ENCODE data around the gene PADI1.

Gene PADI1

GRCh38 chr1:17244821-17245740, 40.2 kb downstream of the PADI1 start:
- no peak for DNase-seq

GRCh38 chr1:17245816-17246325, 40.9 kb downstream of the PADI1 start:
- DNase-seq: no peak

GRCh38 chr1:17246971-17247370, 42.0 kb downstream of the PADI1 start:
- no peak for DNase-seq

DNA sequence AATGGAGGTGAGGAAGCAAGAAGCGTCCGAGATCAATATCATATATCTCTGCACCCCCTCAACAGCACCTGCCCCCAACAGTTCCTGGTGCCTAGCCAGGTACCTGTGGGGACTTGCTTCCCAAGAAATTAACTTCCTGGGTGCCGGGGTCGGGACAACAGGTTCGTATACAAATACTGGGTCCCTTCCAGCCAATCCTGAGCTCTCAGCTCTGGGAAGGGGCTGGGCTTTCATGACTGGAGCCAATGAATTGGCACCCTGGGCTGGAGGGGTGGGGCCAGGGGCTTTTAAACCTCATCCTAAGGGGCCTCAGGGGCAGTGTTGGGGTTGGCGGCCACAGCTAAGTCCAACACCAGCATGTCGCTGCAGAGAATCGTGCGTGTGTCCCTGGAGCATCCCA, 43.9 kb downstream of the PADI1 start, which contains the start of gene PADI3:
TSS of gene PADI3 (plus strand) at position 318 of the 400 bp plus-strand sequence. CDS start at position 358, 40 bp downstream.
- no peak for DNase-seq

DNA sequence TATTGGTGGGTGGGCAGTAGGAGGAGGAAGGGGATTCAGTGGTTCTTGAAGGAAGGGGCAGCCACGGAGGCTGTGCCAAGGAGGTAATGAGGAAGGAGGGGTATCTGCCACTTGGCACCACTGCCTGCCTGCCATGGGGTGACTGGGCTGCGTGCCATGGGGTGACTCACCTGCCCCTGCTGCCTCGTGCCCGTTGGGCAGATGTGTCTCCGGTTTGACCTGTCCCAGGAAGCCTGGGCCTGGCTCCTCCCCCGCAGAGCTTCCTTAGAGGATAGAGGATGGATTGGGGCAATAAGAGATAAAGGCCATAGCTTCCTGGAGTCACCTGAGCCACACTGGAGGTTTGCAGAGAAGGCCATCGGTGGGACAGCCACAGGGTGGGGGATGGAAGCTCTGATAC, 45.7 kb downstream of the PADI1 start:
- no peak for DNase-seq

DNA sequence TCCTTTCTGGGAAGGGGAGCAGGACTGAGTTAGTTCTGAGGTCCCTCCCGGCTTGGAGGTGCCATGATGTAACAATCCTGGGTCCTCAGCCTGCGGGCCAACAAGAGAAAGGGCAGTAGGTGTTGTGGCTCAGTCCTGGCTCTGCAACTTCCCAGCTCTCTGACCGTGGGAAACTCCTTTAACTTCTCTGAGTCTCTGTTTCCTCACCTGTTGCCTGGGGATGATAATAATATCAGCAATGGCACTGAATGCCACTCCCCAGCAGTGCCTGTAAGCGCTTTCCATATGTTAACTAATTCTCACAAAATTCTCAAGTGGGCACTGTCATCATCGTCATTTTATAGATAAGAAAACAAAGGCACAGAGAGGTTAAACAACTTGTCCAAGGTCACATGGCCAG, 46.3 kb downstream of the PADI1 start:
- no peak for DNase-seq

DNA sequence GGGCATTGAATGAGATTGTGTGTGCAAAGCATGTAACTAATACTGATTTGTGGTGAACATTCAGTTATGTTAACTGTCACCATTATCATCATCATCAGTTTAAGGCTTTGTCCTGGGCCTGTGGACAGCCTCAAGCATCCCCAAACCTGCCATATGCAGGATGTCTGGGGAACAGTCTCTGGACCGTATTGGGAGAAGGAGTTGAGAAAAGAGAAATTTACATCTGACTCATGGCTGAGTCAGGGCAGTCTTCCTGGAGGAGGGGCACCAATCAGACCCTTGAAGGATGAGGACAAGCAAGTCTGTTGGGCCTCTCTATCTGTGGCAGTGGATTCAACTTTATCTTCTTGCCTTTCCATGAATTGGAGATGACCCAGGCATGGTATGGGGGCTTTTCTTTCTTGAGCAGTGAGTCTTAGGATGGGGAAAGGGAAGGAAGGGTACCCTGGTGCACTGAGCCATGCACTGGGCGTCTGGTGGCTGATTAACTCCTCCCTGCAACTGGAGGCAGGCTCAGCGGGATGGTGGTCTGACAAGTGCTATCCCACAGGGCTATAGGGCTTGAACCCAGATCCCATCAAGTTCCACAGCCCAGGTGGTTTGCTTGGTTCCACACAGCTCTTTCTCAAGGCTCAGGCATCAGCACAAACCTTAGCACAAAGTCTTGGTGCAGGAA, 46.9 kb downstream of the PADI1 start:
- no peak for DNase-seq

GRCh38 chr1:17255336-17255735, 50.4 kb downstream of the PADI1 start:
- DNase-seq: no peak

- DNase-seq: no peak
Observed at GRCh38 chr1:17258116-17258757, 53.3 kb downstream of the PADI1 start.

GRCh38 chr1:17258758-17259130, 53.8 kb downstream of the PADI1 start:
- DNase-seq: no peak

GRCh38 chr1:17259233-17259873, 54.4 kb downstream of the PADI1 start:
- DNase-seq: no peak

GRCh38 chr1:17260264-17260663, 55.3 kb downstream of the PADI1 start:
- DNase-seq: no peak

DNA sequence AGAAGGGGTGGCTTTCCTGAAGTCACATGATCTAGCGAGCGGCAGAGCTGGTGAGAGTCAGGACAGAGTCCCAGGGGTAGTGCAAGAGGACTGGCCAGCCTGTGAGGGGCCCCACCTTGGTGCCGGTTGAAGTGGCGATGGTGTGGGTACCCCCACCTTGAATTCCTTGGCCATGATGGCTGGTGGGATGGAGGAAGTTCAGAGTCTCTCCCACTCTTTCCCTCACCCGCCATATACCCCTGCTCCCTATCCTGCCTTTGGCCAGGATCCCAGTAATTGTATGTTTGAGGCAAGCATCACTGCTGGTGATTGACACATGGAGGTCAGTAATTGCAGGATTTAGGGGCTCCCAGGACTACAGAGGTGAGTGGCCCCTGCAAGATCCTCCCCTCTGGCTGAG, 55.8 kb downstream of the PADI1 start:
- no peak for DNase-seq

DNA sequence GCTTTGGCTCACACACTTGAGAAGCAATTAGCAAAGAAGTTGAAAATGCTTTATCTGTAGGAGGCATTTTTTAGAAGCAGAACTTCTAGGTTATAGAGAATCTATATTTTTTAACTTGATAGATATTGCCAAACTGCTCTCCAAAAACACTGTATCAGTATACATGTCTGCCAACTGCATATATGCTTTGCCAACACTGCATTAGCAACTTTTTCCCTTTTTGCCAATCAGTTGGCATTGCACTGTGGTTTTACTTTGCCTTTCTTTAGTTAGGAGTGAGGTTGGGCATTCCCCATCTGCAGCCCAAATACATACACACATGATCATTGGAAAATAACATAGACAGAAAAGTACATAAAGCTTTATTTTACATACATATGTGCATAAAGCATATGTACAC, 59.0 kb downstream of the PADI1 start:
- DNase-seq: no peak

- no peak for DNase-seq
Observed at GRCh38 chr1:17264470-17264869, 59.5 kb downstream of the PADI1 start.

DNA sequence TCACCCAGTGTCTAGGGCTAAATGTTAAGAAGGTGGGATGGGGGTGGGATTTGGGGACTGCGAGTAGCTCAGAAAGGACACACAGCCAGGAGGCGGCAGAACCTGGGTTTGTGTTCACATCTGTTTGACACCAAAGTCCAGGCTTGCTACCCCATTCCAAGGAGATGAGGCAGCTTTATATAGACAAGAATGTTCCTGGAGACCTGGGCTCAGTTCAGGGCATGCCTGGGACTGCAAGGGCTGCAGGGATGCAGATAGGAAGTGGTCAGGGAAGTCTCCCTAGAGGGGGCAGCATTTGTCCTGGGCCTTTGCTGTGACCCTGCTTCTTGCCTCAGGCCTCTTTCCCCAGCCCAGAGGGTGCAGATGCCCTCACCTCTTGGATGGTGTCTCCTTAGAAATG, 60.2 kb downstream of the PADI1 start:
- DNase-seq: no peak

DNA sequence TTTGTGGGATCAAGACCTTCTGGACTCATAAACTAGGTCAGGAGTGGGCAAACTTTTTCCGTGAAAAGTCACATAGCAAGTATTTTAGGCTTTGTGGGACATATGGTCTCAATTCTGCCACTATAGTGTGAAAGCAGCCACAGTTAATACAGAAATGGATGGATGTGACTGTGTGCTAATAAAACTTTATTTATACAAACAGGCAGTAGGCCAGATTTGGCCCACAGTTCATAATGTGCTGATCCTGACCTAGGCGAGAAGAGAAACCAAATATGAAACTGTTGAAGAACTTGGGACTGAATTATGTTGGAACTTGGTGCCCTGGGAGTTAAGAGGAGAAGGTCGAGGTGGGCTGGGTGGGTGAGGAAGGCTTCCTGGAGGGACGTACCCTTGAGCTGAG, 61.0 kb downstream of the PADI1 start:
- no peak for DNase-seq

DNA sequence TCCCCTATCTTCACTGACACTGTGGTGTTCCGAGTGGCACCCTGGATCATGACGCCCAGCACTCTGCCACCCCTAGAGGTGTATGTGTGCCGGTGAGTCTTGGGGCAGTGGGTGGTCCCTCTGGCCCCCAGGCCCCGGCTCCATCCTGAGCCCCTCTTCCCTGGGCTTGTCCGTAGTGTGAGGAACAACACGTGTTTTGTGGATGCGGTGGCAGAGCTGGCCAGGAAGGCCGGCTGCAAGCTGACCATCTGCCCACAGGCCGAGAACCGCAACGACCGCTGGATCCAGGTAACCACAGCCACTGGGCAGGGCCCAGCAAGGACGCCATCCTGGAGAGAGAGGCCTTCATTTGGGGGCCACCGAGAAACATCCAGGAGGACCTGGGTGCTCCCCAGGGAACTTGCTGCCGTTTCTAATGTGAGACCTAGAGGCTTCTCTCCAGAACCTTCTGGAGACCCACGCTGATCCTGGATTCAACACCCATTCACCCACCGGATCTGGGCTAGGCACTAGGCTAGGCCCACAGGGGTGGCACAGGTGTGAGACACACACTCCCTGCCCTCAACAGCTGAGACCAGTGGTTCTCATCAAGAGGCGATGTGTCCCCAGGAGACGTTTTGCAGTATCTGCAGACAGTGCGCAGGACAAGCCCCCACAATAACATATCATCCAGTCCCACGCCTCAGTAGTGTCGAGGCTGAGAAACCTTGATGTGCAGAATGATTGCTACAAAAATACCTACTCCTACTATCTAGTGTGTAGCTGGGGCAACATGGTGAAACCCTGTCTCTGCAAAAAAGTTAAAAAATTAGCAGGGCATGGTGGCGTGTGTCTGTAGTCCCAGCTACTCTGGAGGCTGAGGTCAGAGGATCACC, 66.2 kb downstream of the PADI1 start:
- no peak for DNase-seq

DNA sequence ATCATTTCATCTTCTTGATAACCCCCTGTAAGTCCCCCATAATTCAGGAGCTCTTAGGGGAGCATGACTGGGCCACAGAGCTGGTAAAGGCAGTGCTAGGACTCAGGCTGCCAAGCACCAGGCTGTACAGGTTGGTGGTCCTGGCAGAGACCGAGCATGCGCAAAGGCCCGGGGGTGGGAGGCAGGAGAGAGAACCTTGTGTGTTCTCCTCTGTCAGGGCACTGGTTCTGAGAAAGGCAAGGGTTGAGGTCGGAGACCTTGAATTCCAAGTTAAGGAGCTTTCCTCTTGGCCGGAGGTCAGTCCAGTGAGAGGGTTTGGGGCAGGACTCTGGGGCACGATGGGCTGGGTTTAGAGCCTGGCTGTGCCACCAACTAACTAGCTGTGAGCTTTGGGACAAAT, 67.1 kb downstream of the PADI1 start:
- no peak for DNase-seq

DNA sequence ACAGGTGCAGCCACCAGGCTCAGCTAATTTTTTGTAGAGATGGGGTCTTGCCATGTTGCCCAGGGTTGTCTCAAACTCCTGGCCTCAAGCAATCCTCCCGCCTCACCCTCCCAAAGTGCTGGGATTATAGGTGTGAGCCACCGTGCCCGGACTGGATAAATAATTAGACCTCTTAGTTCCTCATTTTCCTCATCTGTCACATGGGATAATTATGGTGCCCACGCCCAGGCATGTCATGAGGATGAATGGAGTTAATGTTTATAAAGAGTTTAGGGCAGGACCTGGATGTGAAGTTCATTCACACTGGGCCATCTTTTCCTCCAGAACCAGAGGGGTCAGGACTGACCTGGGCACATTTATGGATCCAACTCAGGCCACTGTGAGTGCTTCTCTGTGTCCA, 67.7 kb downstream of the PADI1 start:
- no peak for DNase-seq

DNA sequence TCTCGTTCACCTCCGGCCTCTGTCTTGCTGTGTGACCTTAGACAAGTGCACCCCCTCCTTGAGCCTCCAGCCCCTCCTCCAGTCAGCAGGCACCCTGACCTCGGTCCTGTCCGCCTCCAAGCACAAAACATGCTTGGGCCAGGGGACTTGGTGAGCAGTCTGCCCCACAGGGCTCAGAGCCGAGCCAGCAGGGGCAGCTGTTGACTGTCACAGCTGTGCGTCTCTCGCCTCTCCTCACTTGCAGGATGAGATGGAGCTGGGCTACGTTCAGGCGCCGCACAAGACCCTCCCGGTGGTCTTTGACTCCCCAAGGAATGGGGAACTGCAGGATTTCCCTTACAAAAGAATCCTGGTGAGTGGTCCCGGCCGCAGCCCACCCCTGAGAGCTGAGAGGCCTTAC, 68.2 kb downstream of the PADI1 start:
- no peak for DNase-seq
